GM19467 (cell line): ENCODE data around the gene CAMSAP1.

ENCODE experiments used
- ATAC-seq: cut with Tn5 transposase; IDR thresholded peaks from one replicate; pipeline ENCODE4 v1.9.1; 2021; ENCODE audit warnings: mild to moderate bottlenecking, moderate library complexity; ENCODE audit not compliant: unreplicated experiment

The CAMSAP1 gene

GRCh38 chr9:135776893-135777622 lies 130.3 kb downstream of the CAMSAP1 start:
- ATAC-seq: no peak

DNA sequence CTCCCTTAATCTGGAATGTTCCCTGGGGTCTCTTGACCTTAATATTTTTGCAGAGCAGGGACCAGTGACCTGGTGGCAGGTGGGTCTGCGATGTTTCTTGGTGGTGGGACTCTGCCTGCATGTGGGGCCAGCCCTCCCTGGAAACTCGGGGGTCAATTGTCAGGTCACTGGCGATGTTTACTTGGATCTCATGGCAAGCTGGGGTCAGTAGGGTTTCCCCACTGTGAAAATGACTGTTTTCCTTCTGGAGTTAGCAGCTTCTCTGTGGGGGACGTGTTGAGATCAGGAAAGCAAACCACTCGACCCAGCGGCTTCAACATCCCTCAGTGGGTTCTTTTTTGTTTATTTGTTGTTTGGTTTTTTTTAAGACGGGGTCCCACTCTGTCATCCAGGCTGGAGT lies 131.4 kb downstream of the CAMSAP1 start:
- ATAC-seq: no peak

GRCh38 chr9:135774794-135775525 lies 132.4 kb downstream of the CAMSAP1 start:
- no peak for ATAC-seq

GRCh38 chr9:135774239-135774747 lies 133.1 kb downstream of the CAMSAP1 start:
- no peak for ATAC-seq

DNA sequence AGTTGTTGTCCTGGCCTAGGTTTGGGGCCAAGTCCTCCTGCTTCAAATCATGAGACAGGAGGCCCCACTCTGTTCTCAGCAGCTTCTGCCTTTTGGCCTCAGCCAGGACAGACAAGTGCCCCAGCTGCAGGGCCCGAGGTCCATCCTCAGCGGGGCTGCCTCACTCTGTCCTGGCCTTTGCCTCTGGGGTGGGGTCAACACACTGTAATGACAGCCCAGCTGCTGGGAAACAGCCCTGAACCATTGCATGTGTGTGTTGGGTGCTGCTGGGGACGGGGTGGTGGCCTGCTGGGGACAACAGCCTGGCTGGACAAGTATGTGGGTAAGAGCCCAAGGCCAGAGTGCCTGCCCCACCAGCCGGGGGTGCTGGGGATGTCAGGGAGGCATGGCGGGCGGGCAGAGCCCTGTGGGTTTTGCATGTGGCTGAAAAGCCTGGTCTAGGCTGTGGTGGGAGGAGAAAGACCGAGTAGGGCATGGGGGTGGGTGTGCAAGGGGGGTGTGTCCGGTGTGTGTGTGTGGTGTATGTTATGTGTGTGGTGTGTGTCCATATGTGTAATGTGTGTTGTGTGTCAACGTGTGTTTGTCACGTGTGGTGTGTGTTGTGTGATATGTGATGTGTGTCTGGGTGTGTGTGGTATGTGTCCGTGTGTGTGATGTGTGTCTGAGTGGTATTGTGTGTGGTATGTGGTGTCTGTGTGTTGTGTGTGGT lies 133.7 kb downstream of the CAMSAP1 start:
- no peak for ATAC-seq

GRCh38 chr9:135772702-135773493 lies 134.4 kb downstream of the CAMSAP1 start:
- no peak for ATAC-seq

GRCh38 chr9:135772056-135772646 lies 135.2 kb downstream of the CAMSAP1 start:
- no peak for ATAC-seq

DNA sequence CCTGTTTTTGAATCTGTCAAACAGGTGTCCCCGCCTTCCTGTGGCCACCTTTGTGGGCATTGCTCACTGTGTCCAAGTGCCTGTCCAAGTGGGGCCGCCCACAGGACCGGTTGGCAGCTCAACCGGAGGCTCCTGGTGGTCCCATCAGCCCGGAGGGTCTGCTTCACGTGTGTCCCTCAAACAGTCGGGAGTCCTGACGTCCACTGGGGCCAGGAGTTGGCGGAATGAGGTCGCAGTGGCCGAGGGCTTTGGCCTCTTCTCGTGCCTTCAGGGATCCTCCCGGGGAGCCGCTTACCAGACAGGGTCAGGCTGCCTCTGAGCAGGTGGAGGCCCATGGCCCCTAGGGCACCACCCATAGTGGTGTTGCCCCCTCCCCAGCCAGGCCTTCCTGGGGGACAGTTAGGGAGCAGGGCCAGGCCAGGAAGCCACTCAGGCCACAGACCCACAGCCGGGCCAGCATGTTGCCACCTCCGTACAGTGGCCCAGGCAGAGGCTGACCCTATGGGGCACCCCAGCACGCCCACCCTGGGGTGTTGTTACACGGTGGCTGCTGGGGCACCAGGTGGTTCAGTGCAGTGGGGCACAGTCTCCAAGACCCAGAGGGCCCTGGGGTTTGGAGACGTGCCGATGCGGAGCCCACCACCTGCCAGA lies 135.8 kb downstream of the CAMSAP1 start:
- no peak for ATAC-seq

- no peak for ATAC-seq
Measured at GRCh38 chr9:135770771-135771170, 136.6 kb downstream of the CAMSAP1 start.

- ATAC-seq: no peak
Measured at GRCh38 chr9:135770203-135770535, 137.2 kb downstream of the CAMSAP1 start.

- no peak for ATAC-seq
Measured at GRCh38 chr9:135769489-135770202, 137.7 kb downstream of the CAMSAP1 start.

GRCh38 chr9:135768516-135769218 lies 138.7 kb downstream of the CAMSAP1 start:
- no peak for ATAC-seq

GRCh38 chr9:135766707-135767106 lies 140.6 kb downstream of the CAMSAP1 start:
- no peak for ATAC-seq

- ATAC-seq: no peak
Measured at GRCh38 chr9:135766251-135766650, 141.1 kb downstream of the CAMSAP1 start.

- no peak for ATAC-seq
Measured at GRCh38 chr9:135765416-135765815, 141.9 kb downstream of the CAMSAP1 start.

GRCh38 chr9:135764731-135765130 lies 142.6 kb downstream of the CAMSAP1 start:
- no peak for ATAC-seq

GRCh38 chr9:135763716-135764446 lies 143.5 kb downstream of the CAMSAP1 start:
- no peak for ATAC-seq

GRCh38 chr9:135762921-135763320 lies 144.4 kb downstream of the CAMSAP1 start:
- no peak for ATAC-seq
